Measurements from ENCODE around the gene ADI1.
"Not testable (repeated sequence)": the region's sequence is repeated elsewhere in the genome, so short reads cannot be mapped to it uniquely, and the experiment has no call there.

ADI1 gene

GRCh38 chr2:3532941-3533340 lies 13.6 kb upstream of the ADI1 start:
- FAIRE-seq (no peak), DNase-seq (ENCODE audit: extremely low spot score, insufficient read length, low read depth) (no peak)

- FAIRE-seq (no peak), DNase-seq (ENCODE audit: extremely low spot score, insufficient read length, low read depth) (no peak)
Observed at GRCh38 chr2:3529316-3530025, 10.1 kb upstream of the ADI1 start.

DNA sequence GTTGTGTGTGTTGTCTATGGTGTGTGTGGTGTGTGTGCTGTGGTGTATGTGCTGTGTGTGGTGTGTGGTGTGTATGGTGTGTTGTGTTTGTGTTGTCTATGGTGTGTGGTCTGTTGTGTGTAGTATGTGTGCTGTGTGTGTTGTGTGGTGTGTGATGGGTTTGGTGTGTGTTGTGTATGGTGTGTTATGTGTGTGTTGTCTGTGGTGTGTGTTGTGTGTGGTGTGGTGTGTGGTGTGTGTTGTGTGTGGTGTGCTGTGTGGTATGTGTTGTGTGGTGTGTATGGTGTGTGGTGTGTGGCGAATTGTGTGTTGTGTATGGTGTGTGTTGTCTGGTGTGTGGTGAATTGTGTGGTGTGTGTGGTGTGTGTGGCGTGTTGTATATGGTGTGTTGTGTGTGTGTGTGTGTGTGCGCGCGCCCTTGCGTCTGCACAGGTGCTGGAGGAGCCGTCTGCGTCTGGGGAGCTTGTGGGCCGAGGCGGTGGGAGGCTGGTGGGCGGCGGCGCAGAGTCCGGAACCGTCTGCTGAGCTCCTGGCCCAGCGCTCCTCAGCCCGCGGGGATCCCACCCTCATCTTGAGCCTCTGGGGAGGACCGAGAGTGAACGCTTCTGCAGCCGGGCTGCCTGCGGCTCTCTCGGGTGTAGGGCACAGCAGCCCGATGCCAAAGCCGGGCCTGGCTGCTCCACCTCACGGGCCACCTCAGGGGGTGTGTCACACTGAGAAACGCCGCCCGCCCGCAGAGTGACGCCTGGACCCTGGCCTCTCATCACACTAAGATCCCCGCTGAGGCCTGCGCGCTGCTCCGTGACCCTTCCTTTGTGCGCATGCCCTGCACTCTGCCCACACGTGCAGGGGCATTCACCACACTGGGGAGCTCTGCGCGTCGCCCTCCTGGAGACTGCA lies 8.8 kb upstream of the ADI1 start:
- no peak for FAIRE-seq
- no peak for DNase-seq (ENCODE audit: extremely low spot score, insufficient read length, low read depth)

DNA sequence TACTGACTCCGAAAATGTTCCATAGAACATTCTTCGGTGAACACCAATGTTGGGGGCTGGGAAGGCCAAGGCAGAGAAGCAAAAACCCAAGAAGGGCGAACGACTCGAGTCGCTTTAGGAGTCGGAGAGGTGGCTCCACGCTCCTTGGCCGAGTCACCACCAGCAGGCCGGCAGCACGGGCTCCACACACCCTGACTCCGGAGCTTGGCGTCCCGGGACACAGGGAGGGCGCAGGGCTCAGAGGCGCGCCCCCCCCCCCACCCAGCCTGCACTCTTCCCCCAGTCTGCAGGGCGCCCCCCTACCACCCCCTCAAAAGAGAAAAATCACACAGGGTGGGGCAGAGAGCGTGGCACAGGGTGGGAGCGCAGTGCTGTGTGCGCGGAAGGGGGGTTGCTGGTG lies 7.5 kb upstream of the ADI1 start:
- DNase-seq (ENCODE audit: extremely low spot score, insufficient read length, low read depth), result no peak
- no peak for FAIRE-seq

GRCh38 chr2:3523551-3524041 lies 4.3 kb upstream of the ADI1 start:
- DNase-seq (ENCODE audit: extremely low spot score, insufficient read length, low read depth) (no peak), FAIRE-seq (no peak)

GRCh38 chr2:3522961-3523421 lies 3.7 kb upstream of the ADI1 start:
- FAIRE-seq (no peak), DNase-seq (ENCODE audit: extremely low spot score, insufficient read length, low read depth) (no peak)

DNA sequence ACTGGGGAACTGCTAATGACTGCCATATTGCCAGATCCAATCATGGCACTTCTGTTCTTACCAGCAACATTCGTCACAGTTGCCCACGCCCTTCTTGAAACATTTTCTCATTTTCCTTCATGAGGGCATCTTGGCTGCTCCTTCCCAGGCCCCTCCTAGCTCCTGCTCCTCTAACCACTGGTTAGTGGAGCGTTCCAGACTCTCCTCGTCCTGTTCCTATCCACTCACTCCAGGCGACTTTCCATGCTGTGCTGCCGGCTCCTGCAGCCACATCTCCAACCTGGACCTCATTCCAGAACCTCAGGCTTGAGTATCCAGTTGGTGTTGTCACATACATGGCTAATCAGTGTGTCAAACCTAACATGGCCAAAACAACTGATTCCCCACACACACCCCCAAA lies 1.3 kb upstream of the ADI1 start:
- no peak for DNase-seq (ENCODE audit: extremely low spot score, insufficient read length, low read depth)
- no peak for FAIRE-seq

DNA sequence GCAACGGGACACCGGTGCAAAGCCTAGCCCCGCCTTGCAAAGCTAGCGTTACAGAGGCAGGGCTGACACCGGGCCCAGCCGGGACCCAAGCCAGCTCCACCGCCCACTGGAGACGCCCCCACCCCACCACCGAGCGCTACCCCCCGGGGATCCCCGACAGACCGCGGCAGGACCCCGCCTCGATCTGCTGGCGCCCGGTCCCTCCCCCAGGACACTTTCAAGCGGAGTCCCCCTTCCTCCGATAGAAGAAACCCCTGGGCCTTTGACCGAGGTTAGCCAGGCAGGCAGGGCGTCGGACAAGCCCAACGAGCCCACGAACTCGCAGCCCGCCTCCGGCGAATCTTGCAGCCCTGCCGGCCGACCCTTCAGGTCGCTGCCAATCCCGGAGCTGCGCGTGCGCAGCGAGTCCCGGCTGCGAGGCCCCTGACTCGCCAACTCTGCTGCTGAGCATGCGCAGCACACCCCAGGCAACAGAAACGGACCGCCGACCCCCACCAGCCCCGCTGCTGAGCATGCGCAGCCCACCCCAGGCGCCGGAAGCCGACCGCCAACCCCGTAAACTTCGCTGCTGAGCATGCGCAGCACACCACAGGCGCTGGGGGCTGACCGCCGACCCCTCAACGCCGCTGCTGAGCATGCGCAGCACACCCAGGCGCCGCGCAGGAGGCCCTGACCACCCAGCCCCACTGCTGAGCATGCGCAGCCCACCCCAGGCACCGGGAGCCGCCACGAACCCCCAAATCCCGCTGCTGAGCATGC lies 656 bp downstream of the ADI1 start:
- FAIRE-seq (peak; percentile 80), DNase-seq (ENCODE audit: extremely low spot score, insufficient read length, low read depth) (peak; percentile 99)

- DNase-seq (ENCODE audit: extremely low spot score, insufficient read length, low read depth) (no peak), FAIRE-seq (no peak)
Observed at GRCh38 chr2:3517948-3518495, 1.3 kb downstream of the ADI1 start.

- DNase-seq (ENCODE audit: extremely low spot score, insufficient read length, low read depth) (no peak), FAIRE-seq (no peak)
Observed at GRCh38 chr2:3516831-3517230, 2.5 kb downstream of the ADI1 start.

- not testable (repeated sequence) for DNase-seq (ENCODE audit: extremely low spot score, insufficient read length, low read depth); FAIRE-seq
Observed at GRCh38 chr2:3515438-3515837, 3.9 kb downstream of the ADI1 start.

- DNase-seq (ENCODE audit: extremely low spot score, insufficient read length, low read depth) (no peak), FAIRE-seq (no peak)
Observed at GRCh38 chr2:3513026-3513810, 6.1 kb downstream of the ADI1 start.

DNA sequence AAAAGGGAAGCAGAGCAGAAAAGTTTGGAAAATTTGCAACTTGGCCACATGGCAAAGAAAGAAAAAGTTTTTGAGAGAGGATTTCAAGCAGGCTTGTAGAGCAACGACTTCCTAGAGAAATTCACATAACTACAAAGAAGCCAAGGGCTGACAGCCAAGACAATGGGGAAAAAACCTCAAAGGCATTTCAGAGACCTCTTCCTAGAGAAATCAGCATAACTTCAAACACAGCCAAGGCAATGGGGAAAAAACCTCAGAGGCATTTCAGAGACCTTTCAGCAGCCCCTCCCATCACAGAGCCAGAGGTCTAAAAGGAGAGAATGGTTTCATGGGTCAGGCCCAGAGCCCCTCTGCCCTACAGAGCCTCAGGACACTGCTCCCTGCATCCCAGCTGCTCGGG lies 7.2 kb downstream of the ADI1 start:
- no peak for DNase-seq (ENCODE audit: extremely low spot score, insufficient read length, low read depth)
- no peak for FAIRE-seq

DNA sequence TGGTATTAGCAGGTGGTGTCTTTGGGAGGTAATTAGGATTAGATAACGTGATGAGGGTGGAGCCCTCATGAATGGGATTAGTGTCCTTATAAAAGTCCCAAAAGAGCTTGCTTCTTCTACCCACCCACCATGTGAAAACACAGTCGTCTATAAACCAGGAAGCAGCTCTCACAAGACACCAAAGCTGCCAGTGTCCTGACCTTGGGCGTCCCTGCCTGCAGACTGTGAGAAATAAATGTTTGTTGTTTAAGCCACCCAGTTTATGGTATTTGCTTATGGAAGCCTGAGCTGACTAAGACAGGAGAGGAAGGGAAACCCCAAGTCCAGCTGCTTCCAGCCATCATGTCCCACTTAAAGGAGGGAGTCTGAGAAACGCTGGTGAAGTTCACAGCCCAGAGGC lies 13.6 kb downstream of the ADI1 start:
- FAIRE-seq, result no peak

DNA sequence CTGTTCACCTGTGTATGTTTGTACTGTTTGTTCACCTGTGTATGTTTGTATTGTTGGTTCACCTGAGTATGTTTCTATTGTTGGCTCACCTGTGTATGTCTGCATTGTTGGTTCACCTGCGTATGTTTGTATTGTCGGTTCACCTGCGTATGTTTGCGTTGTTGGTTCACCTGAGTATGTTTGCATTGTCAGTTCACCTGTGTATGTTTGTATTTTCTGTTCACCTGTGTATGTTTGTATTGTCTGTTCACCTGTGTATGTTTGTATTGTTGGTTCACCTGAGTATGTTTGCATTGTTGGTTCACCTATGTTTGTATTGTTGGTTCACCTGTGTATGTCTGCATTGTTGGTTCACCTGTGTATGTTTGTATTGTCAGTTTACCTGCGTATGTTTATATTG lies 14.6 kb downstream of the ADI1 start:
- no peak for FAIRE-seq
- DNase-seq (ENCODE audit: extremely low spot score, insufficient read length, low read depth), result no peak

More for the DNA sequence above, 13.6 kb downstream of the ADI1 start:
- DNase-seq (ENCODE audit: extremely low spot score, insufficient read length, low read depth), result no peak

DNA sequence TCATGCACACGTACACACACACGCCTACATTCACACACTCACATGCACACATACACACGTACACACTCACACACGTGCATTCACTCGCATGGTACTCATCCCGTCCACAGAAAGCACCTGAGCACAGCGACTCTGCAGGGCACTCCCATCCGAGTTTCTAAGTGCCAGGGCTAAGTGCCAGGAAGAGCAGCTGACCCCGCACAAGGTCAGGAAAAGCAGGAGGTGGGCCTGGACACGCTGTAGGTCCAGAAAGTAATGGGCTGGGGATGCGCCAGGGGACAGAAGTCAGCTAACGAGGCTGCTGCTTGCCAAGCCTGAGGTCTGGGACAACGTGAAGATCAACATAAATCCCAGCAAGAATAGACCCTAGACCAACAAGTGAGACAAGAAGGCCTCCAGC lies 15.8 kb downstream of the ADI1 start:
- DNase-seq (ENCODE audit: extremely low spot score, insufficient read length, low read depth), result no peak
- FAIRE-seq, result no peak

GRCh38 chr2:3503046-3503445 lies 16.3 kb downstream of the ADI1 start:
- DNase-seq (ENCODE audit: extremely low spot score, insufficient read length, low read depth) (no peak), FAIRE-seq (no peak)

GRCh38 chr2:3500326-3500899 lies 18.9 kb downstream of the ADI1 start:
- DNase-seq (ENCODE audit: extremely low spot score, insufficient read length, low read depth) (no peak), FAIRE-seq (no peak)

DNA sequence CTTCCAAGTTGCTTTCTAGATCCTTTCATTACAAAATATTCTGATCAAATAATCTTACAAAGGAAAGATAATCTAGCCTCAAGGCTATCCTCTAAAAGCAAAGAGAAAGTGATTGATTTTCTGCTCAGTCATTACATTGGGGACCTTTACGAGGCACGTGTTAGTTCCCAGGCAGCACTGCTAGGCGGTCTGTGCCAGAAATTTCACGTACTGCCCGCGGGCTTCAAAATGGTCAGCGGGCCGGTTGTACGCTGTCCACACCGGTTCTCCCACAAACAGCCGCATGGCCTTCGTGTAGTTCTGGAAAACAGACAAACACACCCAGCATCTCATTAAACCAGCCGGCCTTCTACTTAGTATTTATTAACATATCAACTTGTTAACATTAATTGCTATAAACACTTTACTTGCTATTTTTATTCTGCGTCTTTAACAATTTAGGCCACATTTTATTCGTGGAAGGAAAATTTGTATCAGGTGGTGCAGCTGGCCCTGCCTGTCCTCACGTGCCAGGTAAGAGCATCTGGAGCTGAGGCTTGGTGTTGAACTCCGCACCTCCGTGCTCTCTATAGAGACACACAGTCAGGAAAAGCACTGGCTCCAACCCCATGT lies 20.4 kb downstream of the ADI1 start:
- FAIRE-seq, result no peak
- DNase-seq (ENCODE audit: extremely low spot score, insufficient read length, low read depth), result no peak

Data from GM18507 (cell line).